HG02588 (cell line): ENCODE measurements around the gene IL1RAP.
"Not testable (repeated sequence)": the region's sequence is repeated elsewhere in the genome, so short reads cannot be mapped to it uniquely, and the experiment has no call there.

ENCODE experiments used
- ATAC-seq: cut with Tn5 transposase; IDR thresholded peaks from one replicate; pipeline ENCODE4 v1.9.1; 2021; ENCODE audit warnings: mild to moderate bottlenecking, moderate library complexity; ENCODE audit not compliant: unreplicated experiment

The IL1RAP gene

DNA sequence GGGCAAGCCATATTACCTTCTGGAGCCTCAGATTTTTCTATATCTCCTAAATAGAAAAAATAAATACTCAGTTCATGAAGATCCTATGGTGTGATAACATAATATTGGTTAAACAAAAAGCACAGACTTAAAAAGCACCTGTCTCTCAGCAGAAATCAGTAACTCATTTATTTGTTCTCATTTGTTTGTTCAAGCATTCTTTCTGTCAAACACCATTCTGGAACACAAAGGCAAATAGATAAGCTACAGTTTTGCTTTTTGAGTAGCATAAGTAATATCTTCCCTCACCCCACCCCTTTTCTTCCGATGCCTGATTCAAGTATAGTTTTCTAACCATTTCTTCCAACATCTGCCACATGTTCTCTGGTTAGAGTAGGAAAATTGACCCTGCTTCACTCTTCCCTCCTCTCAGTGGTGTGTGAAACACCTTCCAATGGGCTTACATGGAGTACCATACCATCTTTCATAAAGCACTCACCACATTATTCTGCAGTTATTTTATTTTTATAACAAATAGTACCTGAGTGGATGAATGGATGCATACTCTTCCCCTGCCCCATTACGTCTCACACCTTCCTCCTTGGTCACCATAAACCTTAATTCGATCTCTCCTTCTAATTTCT lies 8.4 kb upstream of the IL1RAP start:
- no peak for ATAC-seq

GRCh38 chr3:190506271-190506670 lies 7.6 kb upstream of the IL1RAP start:
- no peak for ATAC-seq

GRCh38 chr3:190512666-190513065 lies 1.2 kb upstream of the IL1RAP start:
- ATAC-seq = no peak

DNA sequence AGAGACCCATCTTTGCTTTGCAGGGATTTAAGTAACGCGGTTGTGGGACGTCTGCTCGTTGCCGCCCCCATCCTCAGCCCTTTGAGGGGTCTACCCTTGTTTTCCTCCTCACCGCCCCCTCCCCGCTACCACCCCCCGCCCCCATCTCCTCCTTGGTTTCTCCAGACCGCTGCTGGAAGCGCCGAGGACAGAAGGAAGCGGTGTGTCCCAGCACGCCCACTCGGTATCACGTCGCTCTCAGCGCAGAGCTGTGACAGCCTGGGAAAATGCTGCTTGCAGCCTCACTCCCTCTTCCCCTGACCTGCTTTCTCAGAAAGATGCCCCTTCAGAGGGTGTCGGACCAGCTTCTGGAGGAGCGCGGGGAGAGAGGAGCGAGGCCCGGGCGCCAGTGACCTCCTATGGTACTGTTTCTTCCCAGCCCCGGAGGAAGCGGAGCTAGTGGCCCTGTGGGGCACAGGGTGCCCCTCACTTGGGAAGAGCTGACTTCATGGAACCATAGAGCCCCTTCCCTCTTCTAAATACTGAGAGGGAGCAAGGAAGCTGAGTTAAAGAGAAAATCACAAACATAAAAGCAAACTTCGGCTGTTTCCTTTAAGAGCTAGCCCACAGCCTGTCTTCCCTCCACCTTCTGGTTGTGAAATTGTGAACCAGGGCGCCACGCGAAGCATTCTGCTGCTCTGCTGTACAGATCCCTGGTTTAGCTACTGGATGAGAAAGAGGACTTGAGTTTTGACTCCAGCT lies 698 bp downstream of the IL1RAP start:
- ATAC-seq = no peak

DNA sequence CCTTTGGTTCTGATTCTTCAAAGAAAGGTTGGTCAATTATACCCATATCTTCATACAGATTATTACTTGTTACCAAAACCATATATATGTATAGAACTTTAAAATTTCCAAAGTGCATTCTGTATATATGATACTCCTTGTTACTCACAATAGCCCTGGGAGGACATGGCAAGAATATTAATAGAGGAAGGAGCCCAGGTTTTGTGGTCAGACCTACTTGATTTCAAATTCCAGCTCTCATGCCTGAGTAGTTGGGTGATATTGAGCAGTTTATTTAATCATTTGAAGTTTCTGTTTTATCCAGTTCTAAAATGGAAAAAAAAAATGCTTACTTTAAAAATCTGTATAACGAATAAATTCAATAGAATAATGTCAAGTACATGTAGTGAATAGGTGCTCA lies 2.5 kb downstream of the IL1RAP start:
- ATAC-seq = no peak

DNA sequence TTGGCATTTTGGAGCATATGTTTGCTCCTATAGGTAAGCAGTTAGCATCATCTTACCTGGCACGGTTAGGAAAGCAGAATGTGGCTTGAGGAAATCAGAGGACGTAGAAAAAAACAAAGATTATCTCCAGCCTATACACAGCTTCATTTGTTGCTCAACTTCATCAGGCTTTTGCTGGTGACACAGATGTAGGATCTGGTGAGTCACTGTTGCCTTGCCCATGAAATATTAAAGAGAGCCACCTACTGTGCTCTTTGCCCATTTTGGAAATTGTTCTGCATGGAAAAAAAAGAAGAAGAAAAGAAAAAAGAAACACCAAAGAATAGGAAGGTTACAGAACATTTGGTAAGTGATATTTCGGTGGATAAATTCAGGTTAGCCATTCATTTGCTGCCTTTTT lies 3.8 kb downstream of the IL1RAP start:
- no peak for ATAC-seq

GRCh38 chr3:190518531-190518930 lies 4.6 kb downstream of the IL1RAP start:
- not testable (repeated sequence) for ATAC-seq

DNA sequence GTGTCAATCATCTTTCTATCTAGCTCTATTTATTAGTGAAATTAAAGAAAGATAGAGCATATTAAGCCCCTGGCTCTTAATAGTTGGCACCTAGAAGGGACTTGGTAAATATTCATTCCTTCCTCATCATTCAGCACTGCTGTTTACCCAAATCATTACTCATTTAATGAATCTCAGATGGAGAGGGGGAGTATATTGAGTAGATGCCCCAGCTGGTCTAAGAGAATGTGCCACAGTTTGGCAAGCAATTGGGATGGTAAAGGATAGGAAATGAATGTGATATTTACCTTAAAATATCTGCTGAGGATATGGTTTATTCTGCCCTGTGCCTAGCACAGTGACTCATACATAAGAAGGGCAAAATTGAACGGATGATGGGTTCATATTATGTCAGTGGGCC lies 6.0 kb downstream of the IL1RAP start:
- ATAC-seq = no peak

DNA sequence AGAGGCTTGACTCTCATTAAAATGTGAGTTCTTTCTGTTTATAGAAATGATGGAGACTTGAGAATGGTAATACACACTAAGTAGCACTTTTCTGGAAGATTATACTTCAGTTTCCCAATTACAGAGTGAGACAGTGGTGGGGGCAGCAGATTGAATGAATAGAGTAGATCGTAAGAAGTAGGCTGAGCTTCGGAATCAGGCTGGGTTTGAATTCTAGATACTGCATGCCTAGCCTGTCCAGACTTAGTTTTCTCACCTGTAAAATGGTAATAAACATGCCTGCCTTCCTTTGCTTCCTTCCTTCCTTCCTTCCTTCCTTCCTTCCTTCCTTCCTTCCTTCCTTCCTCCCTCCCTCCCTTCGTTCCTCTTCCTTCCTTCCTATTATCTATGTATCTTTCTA lies 8.1 kb downstream of the IL1RAP start:
- ATAC-seq = no peak

DNA sequence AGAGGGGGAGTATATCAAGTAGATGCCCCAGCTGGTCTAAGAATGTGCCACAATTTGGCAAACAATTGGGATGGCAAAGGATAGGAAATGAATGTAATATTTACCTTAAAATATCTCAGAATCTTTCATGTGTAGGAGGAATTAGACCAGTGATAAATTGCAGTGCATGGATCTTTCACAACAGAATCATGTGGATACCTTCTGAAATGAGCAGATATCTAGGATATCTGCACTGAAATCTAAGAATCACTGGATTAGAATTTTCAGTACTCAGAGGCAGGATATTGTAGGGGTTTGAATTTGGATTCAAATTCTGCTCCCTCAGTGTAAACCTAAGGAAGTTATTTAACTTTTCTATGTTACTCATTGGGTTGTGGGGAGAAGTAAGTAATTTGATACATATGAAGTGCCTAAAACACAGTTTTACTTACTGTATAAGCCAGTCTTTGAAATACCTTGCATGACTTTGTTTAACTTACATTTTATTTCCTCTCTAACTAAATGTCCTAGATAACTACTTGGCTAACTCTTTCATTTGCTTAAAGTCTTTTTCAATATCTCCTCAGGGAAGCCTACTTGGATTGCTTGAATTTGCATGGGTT lies 8.8 kb downstream of the IL1RAP start:
- ATAC-seq = no peak

- ATAC-seq = no peak
Measured at GRCh38 chr3:190524942-190525341, 11.1 kb downstream of the IL1RAP start.

DNA sequence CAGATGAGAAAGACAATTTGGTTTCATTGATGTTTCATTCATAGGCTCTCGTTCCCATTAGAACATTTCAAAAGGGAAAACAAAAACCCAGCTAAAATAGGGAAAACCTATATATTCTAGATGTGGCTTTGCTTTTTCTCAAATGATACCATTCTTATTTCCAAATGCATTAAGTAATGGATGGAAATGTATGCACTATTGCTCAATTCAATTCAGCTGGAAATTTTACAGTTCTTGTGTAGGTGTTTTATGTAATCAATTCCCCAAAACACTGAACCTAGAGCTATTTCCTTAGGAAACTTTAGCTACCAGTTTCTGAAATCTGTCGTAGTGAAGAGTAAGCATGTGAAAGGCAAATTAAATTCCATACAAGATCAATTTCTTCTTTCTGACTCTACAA lies 11.7 kb downstream of the IL1RAP start:
- no peak for ATAC-seq

- no peak for ATAC-seq
Measured at GRCh38 chr3:190526787-190527762, 13.2 kb downstream of the IL1RAP start.

DNA sequence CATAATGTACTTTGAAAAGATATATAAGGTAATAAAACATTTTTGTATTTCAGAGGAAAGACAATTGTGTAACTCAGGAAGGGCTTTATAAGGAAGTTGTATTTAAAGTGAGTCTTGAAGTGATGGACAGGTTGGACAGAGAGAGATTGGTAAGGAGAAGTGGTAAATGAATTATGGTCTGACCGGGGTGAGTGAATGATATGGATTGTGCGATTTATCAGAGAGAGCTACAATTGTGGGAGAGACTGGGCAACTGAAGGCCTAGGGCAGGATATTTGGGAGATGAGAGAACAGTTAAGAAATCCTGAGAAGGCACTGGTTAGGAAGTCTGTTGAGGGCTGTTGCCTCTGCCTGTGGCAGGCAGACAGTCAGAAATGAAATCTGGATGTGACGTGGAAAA lies 14.8 kb downstream of the IL1RAP start:
- ATAC-seq = no peak

DNA sequence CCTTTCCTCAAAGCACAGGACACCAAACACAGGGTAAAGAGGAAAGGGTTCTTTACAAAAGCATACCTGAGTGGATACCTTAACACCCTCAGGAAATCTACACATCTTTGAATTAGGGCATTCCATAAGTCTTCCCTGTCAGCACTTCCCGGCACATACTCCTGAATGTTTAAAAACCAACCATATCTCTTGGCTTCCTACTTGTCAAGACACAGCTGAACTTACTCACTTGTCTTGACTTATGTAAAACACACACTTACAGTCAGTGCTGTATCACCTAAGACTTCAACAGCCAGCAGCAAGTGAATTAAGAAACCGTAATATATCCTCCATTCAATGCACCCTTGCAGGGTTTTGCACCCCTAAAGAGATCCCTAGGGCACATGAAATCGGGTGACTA lies 17.5 kb downstream of the IL1RAP start:
- ATAC-seq = no peak

DNA sequence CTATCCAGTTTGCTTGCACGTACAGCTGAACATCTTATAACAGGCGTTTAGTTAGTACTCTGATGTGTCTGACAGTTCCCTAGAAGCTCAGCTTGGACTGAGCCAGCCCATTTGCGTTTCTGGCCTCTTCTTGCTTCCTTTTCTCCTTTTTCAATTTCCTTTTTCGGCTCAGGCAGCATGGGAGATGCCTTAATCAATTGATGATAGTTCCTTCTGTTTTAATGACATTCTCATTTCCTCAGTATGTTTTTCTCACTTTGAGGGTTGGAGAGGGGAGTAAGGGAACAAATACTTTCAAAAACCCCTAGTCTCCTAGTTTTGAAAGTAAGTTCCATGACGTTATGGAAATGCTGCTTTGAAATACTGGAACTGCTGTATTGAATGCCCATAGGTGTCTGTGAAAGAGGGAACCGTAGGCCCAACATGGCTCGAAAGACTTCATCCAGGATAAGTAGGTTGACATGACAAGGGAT lies 18.9 kb downstream of the IL1RAP start:
- no peak for ATAC-seq

DNA sequence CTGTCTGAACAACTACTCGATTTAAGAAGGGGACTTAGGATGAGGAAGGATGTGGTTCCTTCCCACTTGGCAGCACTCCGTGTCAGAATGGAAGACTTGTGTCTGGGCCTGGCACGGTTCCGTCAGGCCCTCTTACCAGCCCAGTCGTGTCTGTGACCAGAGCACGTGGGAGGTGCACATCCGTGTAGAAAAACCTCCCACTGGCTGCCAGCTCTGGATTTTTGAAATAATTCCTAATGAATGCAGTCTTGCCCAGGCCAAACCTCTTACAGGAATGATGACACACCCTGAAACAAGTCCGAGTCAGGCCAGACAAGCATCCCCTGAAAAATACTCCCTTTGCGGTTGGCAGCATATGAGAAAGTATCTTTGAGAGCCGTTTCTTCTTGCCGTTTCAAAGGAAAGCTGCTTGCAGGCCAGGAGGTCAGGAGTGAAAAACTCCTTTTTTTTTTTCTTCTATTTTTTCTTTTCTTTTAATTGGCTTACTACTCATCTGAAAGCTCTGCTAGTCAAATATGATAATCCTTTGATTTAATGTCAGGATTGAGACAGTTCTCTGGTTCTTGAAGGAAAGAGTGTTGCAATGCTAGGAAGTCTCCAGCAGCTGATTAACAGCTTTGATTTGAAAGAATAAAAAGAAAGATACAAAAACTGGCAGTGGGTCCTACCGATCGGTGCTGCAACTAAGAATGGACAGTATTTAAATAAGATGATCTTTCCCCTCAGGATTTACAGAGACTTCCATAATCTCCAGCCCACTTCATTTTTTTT lies 19.8 kb downstream of the IL1RAP start:
- ATAC-seq = no peak

GRCh38 chr3:190534386-190534785 lies 20.5 kb downstream of the IL1RAP start:
- ATAC-seq = no peak

- ATAC-seq = no peak
Measured at GRCh38 chr3:190534986-190535385, 21.1 kb downstream of the IL1RAP start.

- ATAC-seq = no peak
Measured at GRCh38 chr3:190537146-190537545, 23.3 kb downstream of the IL1RAP start.
